ENCODE measurements around the gene DNAJA2.
"Not testable (repeated sequence)": the region's sequence is repeated elsewhere in the genome, so short reads cannot be mapped to it uniquely, and the experiment has no call there.

The DNAJA2 gene

GRCh38 chr16:46975165-46975564 is 1.7 kb upstream of the DNAJA2 start:
- no peak for DNase-seq

DNA sequence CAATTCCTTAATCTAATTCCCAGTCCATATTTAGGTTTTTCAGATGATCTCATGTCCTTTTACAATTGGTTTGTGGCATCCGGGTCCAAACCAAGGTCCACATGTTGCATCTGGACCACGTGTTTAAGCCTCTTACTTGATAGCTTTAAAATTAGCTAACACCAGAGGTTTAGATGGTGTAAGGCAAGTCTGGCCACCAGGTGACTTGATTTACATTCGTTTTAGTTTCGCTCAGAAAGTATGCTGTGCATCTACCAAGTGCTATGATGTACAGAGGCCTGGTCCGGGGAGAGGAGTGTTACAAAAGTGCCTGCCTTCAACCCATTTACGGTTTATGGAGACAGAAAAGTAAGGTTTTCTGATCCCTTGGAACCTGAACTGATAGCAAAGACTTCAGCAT is 878 bp upstream of the DNAJA2 start:
- peak in 2 of 4 experiments; percentile 2 to 17 for DNase-seq

GRCh38 chr16:46973996-46974324 is 486 bp upstream of the DNAJA2 start:
- no peak for DNase-seq

GRCh38 chr16:46972429-46973206 is 856 bp downstream of the DNAJA2 start:
- DNase-seq, result peak; percentile 38 to 77 (median 56)

GRCh38 chr16:46971271-46971670 is 2.2 kb downstream of the DNAJA2 start:
- no peak for DNase-seq

GRCh38 chr16:46970089-46970488 is 3.4 kb downstream of the DNAJA2 start:
- no peak for DNase-seq

DNA sequence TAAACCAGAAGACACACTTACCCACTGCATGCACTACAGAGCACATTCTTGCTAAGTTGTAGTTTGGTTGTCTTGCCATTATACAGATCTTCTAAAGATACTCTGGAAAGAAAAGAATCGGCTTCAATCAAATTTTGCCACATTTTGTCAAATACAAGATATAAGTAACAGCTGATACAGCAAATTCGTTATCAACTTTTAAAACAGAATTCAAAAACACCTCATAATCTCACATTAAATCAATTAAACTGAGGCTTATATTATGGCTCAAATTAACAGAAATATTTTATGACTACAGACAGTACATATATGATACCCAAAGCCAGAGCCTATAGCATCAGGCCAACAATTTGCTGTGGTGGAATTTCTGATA is 5.4 kb downstream of the DNAJA2 start:
- no peak for DNase-seq

DNA sequence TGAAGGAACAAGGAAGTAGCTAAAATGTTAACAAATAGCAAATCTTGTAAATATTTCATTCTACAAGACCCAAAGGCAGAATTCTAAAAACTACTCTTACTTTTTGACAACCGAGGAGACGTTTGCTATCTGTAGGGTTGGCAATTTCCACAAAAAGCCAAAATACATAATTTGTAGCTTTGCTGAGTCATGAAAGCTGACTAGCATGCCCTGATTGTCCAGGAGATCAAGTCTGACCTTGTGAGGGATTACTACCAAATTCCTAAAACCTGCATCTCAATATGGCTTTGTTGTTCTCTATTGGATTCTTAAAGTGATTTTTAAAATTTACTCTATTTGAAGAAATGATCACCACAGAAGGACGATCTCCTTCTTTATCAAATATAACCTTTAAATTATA is 10.8 kb downstream of the DNAJA2 start:
- DNase-seq, result no peak

DNA sequence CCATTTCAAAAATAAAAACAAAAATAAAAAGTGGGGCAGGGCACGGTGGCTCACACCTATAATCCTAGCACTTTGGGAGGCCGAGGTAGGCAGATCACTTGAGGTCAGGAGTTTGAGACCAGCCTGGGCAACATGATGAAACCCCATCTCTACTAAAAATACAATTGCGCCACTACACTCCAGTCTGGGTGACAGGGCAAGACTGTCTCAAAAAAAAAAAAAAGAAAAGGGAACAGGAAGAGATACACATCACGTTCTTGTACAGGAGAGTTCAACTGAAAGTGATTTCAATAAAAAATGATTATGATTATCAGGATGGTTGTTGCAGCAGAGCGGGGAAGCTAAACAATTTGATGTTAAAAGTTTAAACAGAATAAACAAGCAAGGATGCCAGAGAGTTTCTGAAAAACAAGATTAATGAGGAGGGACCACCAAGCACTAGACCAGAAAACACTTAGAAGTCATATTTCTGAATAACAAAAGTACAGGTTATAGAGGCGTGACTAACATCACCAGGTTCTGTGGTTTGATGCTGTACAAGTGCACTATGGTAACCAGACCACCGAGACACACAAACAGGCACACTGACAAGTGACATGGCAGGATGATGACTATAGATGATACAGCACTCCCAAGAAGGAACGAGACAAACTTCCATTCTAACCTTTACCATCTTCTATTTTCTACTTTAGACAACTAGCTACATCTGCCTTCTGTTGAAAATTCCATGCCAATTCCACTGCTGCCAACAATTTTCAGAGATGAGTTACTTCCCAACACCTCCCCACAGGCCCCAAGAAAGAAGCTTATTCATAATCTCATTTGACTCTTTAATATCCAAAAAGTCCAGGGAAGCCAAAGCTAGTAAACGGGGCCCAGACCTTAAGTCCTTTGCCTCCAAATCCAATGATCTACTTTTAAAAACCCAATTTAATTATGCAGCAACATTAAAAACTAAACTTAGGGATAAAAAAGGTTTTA is 11.8 kb downstream of the DNAJA2 start:
- peak; percentile 23 to 67 (median 47) for DNase-seq

GRCh38 chr16:46954562-46954961 is 18.9 kb downstream of the DNAJA2 start:
- DNase-seq, result no peak

DNA sequence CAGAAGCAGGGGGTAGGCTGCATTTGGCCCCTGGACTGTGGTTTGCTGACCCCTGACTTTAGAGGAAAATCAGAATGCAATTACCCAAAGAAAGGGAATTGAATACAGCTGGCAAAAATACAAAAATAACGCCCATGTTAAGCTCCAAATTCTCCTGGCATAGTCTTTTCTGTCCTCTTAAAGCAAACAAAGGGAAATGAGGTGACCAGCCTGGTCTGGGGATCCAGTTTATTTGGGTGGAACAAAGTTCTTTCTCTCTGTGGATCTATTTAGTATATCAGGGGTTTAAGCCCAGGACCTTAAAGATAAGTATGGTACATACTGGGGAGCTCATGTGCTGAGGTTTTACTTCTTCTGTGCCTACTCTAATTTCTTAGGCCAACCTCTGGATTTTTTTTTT is 23.5 kb downstream of the DNAJA2 start:
- DNase-seq, result no peak

GRCh38 chr16:46949241-46949892 is 24.1 kb downstream of the DNAJA2 start:
- DNase-seq, result peak in 2 of 4 experiments; percentile 11 to 12

DNA sequence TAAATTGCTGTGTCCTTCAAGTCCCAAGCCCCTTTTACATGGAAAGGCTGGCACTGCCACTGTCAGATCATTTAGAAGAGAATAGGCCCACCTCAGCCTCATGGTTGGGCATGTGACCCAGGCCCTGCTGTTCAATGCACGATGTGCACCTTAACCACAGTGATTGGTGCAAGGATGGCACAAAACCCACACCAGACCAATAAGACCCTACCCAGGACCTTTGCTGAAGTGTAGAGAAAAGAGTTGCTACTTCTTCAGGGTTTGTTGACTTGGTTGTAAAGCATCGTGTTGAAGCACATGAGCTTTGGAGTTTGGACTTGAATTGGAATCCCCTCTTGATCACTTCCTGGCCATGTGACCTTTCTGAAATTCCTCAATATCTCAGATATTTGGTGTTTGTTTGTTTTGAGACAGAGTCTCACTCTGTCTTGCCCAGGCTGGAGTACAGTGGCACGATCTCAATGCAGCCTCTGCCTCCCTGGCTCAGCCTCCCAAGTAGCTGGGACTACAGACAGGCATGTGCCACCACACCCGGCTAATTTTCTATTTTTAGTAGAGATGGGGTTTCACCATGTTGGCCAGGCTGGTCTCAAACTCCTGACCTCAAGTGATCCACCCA is 24.8 kb downstream of the DNAJA2 start:
- DNase-seq, result no peak

DNA sequence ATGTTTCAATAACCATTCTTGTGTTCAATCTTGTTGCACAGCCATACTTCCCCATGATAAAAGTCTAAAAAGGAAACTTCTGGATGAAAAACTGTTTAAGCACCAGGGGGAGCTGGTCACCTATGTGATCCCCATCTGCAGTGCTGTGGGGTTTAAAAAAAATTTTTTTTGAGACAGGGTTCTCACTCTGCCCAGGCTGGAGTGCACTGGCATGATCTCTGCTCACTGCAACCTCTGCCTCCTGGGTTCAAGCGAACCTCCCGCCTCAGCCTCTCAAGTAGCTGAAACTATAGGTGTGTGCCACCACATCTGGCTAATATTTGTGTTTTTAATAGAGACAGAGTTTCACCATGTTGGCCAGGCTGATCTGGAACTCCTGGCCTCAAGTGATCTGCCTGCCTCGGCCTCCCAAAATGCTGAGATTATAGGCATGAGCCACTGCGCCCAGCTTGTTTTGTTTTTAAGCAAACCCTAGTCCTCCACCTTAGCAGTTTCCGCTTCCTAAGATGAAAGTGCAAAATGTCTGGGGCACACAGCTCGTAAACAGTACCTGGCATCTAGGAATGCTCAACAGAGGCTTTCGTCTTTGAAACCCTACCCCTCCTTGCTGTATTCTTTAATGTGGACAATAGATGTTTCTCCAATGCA is 25.4 kb downstream of the DNAJA2 start:
- peak; percentile 56 to 71 (median 65) for DNase-seq

GRCh38 chr16:46944713-46945112 is 28.8 kb downstream of the DNAJA2 start:
- DNase-seq, result not testable (repeated sequence)

DNA sequence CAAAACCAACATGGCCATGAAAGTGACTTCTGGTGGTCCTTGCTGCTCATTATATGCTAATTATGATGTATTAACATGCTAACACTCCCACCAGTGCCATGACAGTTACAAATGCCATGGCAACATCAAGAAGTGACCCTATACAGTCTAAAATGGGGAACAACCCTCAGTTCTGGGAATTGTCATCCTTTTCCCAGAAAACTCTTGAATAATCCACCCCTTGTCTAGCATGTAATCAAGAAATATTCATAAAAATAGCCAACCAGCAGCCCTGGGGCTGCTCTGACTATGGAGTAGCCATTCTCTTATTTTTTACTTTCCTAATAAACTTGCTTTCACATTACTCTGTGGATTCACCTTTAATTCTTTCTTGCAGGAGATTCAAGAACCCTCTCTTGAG is 35.9 kb downstream of the DNAJA2 start:
- no peak for DNase-seq

- peak in 3 of 4 experiments; percentile 10 to 24 (median 14) for DNase-seq
These were observed 40.7 kb downstream of the DNAJA2 start for GRCh38 chr16:46932802-46933201.

- no peak for DNase-seq
These were observed 42.6 kb downstream of the DNAJA2 start for GRCh38 chr16:46930861-46931260.

GRCh38 chr16:46929378-46930332 is 43.8 kb downstream of the DNAJA2 start:
- DNase-seq, result peak; percentile 70 to 84 (median 74)

DNA sequence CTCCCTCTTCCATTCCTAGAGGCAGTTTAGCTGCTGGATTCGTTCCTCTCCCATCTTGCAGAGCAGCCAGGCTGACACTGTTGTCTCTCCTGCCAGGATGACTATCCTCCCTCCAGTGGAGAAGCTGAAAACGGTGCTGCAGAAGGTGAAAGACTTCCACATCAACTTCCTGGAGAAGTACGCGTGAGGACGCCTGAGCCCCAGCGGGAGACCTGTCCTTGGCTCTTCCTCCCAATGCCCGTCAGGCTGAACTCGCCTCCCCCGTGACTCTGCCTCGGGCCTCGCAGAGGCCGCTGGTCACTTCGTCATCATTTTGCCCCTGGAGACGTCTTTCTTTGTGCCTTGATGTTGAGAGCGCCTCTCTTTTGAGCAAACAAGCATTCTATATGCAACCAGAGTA is 44.7 kb downstream of the DNAJA2 start:
- DNase-seq, result no peak

- no peak for DNase-seq
These were observed 46.2 kb downstream of the DNAJA2 start for GRCh38 chr16:46927273-46927672.
